Epithelial cell of proximal tubule (primary cell): ENCODE data around the gene STUM. TPM values are rescaled to one million over a fixed set of nuclear protein-coding genes. Genes with fewer than 3 reads are reported as not detected.

Experiments used
- DNase-seq: peaks from one replicate; pipeline ENCODE4 v3.0.0-alpha.2; 2011; ENCODE audit warnings: low read depth
- H3K4me3 ChIP-seq: 2 replicates; pipeline ENCODE4 v1.5.1; 2011; ENCODE audit warnings: low read depth, mild to moderate bottlenecking, low read length
- CTCF ChIP-seq: conservative IDR thresholded peaks from 2 replicates; pipeline ENCODE4 v1.5.1; 2012; ENCODE audit warnings: low read depth, mild to moderate bottlenecking, low read length
- total RNA-seq: library from RNA; depleted of rRNA; stranded (reverse); fragments of >200 nt; gene quantifications from 2 replicates; pipeline ENCODE4 v1.2.3, GENCODE V29; 2015

The STUM gene
- total RNA-seq, 1 donor from 2014 or later: under 0.01 TPM

- DNase-seq: no peak
- no peak for TF ChIP-seq CTCF
- no peak overlapping the region for H3K4me3 ChIP-seq
Observed at GRCh38 chr1:226625832-226626576, 77.4 kb downstream of the STUM start.

GRCh38 chr1:226626577-226626956 lies 78.0 kb downstream of the STUM start:
- peak; percentile 93 for TF ChIP-seq CTCF
- DNase-seq: no peak
- H3K4me3 ChIP-seq: no peak overlapping the region

DNA sequence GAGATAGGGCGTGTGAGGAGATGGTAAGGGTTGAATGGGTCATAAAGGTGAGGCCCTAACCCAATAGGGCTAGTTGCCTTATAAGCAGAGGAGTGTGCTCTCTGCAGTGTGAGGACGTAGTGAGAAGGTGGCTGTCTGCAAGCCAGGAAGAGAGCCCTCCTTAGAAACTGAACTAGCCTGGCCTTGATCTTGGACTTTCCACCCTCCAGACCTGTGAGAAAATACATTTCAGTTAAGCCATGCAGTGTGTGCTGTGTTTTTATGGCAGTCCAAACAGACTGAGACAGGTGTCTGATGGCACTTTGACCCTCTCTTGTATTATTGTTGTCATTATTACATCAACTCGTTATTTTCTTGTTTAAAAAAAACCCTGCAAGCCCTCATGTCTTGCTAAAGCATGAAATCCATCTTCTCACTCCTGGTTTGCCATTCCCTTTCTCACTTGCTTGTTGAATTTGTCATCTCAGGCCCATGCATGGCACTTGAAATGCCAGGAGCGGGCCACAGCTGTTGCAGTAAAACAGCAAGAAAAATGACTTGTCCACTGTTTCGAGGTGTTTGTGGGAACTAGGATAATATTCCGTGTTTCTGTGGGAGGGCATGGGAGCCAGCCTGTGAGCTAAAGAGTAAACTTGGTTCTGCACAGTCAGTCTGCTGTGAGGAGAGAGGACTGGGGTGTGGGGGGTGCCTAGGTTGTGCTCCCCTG lies 78.6 kb downstream of the STUM start:
- TF ChIP-seq CTCF: no peak
- no peak for DNase-seq

DNA sequence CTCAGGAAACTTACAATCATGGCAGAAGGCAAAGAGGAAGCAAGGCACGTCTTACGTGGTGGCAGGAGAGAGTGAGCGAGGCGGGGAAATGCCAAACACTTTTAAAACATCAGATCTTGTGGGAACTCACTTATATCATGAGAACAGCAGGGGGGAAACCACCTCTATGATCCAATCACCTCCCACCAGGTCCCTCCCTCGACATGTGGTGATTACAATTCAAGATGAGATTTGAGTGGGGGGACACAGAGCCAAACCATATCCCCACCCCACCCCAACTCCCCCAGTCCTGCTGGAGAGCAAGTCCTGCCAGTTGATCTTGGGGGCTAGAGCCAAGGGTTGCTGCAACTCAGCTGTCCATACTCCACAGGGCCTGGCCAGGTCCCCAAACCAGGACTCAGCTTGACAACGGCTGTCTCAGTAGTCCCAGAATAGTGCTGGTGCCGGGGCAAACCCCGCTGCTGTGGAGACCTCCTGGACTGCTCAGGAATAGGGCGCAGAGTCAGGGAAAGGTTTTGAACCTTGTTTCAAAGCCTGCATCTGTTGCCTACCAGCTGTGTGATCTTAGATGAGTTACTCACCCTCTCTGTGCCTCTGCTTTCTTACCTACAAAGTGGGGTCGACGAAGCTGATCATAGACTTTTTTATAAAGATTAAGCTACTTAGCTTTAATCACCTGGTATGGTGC lies 79.5 kb downstream of the STUM start:
- TF ChIP-seq CTCF: no peak
- H3K4me3 ChIP-seq: no peak overlapping the region
- no peak for DNase-seq

More for the DNA sequence above, 78.6 kb downstream of the STUM start:
- no peak overlapping the region for H3K4me3 ChIP-seq

DNA sequence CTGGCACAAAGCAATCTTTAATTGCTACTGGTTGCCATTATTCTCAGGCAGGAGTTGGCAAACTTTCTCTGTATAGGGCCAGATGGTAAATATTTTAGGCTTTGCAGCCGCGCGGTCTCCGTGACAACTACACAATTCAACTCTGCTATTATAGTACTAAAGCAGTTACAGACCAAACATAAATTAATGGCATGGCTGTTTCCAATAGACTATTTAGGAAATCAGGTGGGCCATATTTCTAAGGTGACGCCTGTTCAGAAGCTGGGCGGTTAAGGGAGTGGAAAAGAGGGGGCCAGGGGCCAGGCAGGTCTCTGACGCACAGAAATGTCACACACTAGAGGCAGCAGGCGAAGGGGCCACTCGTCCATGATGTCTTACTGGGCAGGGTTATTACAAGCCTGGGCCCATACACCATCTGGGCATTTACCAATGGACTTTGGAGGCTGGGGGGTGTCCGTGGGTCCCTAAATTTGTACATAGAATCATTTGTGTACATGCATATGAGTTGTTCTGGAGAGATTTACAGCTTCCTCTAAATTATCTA lies 80.1 kb downstream of the STUM start:
- H3K4me3 ChIP-seq: no peak overlapping the region
- no peak for DNase-seq
- no peak for TF ChIP-seq CTCF

- H3K4me3 ChIP-seq: no peak overlapping the region
- DNase-seq: no peak
- TF ChIP-seq CTCF: no peak
Observed at GRCh38 chr1:226629210-226629895, 80.8 kb downstream of the STUM start.
